SK-N-SH (cell line): Measurements from ENCODE around the gene RAET1E. TPM values are rescaled to one million over a fixed set of nuclear protein-coding genes. Genes with fewer than 3 reads are reported as not detected.

ENCODE experiments used
- CTCF ChIA-PET: fragments of 300-600, 350-600 bp; formaldehyde crosslinking; extraction: SDS; loops from one replicate; lab custom pipeline; 2021; lab: Yijun Ruan, JAX
- POLR2A ChIA-PET: fragments of 350-600 bp; sonication (Branson Sonifier 250); formaldehyde crosslinking; extraction: SDS; loops from one replicate; lab custom pipeline; 2020; ENCODE audit warnings: antibody characterized with exemption, inconsistent platforms; lab: Yijun Ruan, JAX
- DNase-seq: peaks from one replicate; pipeline ENCODE4 v3.0.0; 2012
- H2AFZ ChIP-seq: fragments of 200-600 bp; sonication (generic); 2 replicates; pipeline ENCODE4 v1.8.1; 2016; ENCODE audit warnings: antibody characterized with exemption, mild to moderate bottlenecking, low read depth
- H3F3A ChIP-seq: fragments of 200-600 bp; sonication (generic); replicated peaks from 2 replicates; pipeline ENCODE3; 2016; ENCODE audit warnings: antibody characterized with exemption, mild to moderate bottlenecking; ENCODE audit not compliant: insufficient read depth
- H3K27ac ChIP-seq, 2 experiments: fragments of 200-500 bp in 1 of 2; fragments of 200-600 bp in 1 of 2; sonication (Bioruptor generic) in 1 of 2; sonication (generic), shearing (Covaris generic) in 1 of 2; 2 replicates each; pipeline versions ENCODE4 v1.5.1 to v1.6.1; 2014 to 2016; ENCODE audit warnings: low read depth in 2 of 2, inconsistent platforms in 1 of 2, low read length in 1 of 2, mild to moderate bottlenecking in 1 of 2, mixed read lengths in 1 of 2
- H3K27me3 ChIP-seq: fragments of 200-600 bp; sonication (generic), shearing (Covaris generic); 2 replicates; pipeline ENCODE4 v1.6.1; 2016; ENCODE audit warnings: mixed run types; ENCODE audit not compliant: insufficient read depth
- H3K36me3 ChIP-seq, 2 experiments: fragments of 200-500 bp in 1 of 2; fragments of 200-600 bp in 1 of 2; sonication (Bioruptor generic) in 1 of 2; sonication (generic) in 1 of 2; replicated peaks in 1 of 2; 2 replicates each; pipeline versions ENCODE3 to v1.5.1; 2014 to 2016; ENCODE audit warnings: low read length in 1 of 2, mild to moderate bottlenecking in 1 of 2; ENCODE audit not compliant: insufficient read depth in 2 of 2, control insufficient read depth in 1 of 2
- H3K4me1 ChIP-seq, 2 experiments: fragments of 200-500 bp in 1 of 2; fragments of 200-600 bp in 1 of 2; sonication (Bioruptor generic) in 1 of 2; sonication (generic), shearing (Covaris generic) in 1 of 2; 2 replicates each; pipeline versions ENCODE4 v1.5.1 to v1.6.1; 2014 to 2016; ENCODE audit warnings: low read depth in 1 of 2, low read length in 1 of 2, mixed run types in 1 of 2; ENCODE audit not compliant: insufficient read depth in 2 of 2, control insufficient read depth in 1 of 2
- H3K4me2 ChIP-seq: fragments of 200-600 bp; sonication (generic), shearing (Covaris generic); 2 replicates; pipeline ENCODE4 v1.6.1; 2017; ENCODE audit warnings: mixed run types
- H3K4me3 ChIP-seq, 2 experiments: fragments of 200-500 bp in 1 of 2; fragments of 200-600 bp in 1 of 2; sonication (Bioruptor generic) in 1 of 2; sonication (generic), shearing (Covaris generic) in 1 of 2; 2 replicates each; pipeline versions ENCODE4 v1.5.1 to v1.8.1; 2014 to 2016; ENCODE audit warnings: low read depth in 2 of 2, inconsistent platforms in 1 of 2, low read length in 1 of 2, mild to moderate bottlenecking in 1 of 2, mixed read lengths in 1 of 2, moderate library complexity in 1 of 2
- H3K79me2 ChIP-seq: fragments of 200-600 bp; sonication (generic); 2 replicates; pipeline ENCODE4 v1.8.1; 2017; ENCODE audit warnings: mild to moderate bottlenecking; ENCODE audit not compliant: insufficient read depth
- H3K9ac ChIP-seq: fragments of 200-600 bp; sonication (generic); 2 replicates; pipeline ENCODE4 v1.6.1; 2017; ENCODE audit warnings: mixed run types
- H3K9me2 ChIP-seq: fragments of 200-600 bp; sonication (generic); 2 replicates; pipeline ENCODE4 v1.6.1; 2017; ENCODE audit warnings: mixed run types
- H3K9me3 ChIP-seq: fragments of 200-600 bp; sonication (generic); 2 replicates; pipeline ENCODE4 v1.6.1; 2017; ENCODE audit warnings: mixed run types, mild to moderate bottlenecking, moderate library complexity
- H4K20me1 ChIP-seq: fragments of 200-600 bp; sonication (generic); 2 replicates; pipeline ENCODE4 v1.6.1; 2017; ENCODE audit warnings: mild to moderate bottlenecking, mixed run types; ENCODE audit not compliant: insufficient read depth
- EP300 ChIP-seq, 2 experiments: IDR thresholded peaks; 2 replicates each; pipeline versions ENCODE4 v1.4.0 to v1.6.1; 2012; ENCODE audit warnings: borderline replicate concordance in 1 of 2, low read depth in 1 of 2, low read length in 1 of 2
- EZH2phosphoT487 ChIP-seq: fragments of 200-600 bp; sonication (generic); IDR thresholded peaks from 2 replicates; pipeline ENCODE4 v1.6.1; 2017; ENCODE audit warnings: low read depth, mixed run types, mild to moderate bottlenecking, antibody characterized with exemption, moderate library complexity, borderline replicate concordance
- FOSL2 ChIP-seq: IDR thresholded peaks from 2 replicates; pipeline ENCODE4 v1.4.0; 2012; ENCODE audit warnings: low read depth, mild to moderate bottlenecking, moderate library complexity, borderline replicate concordance
- FOXJ3 ChIP-seq: sonication (generic); formaldehyde crosslinking; IDR thresholded peaks from 2 replicates; pipeline ENCODE4 v1.5.1; 2020; ENCODE audit warnings: mild to moderate bottlenecking, missing genetic modification reagents
- FOXM1 ChIP-seq: IDR thresholded peaks from 2 replicates; pipeline ENCODE4 v1.4.0; 2012; ENCODE audit warnings: low read depth, mild to moderate bottlenecking
- GABPA ChIP-seq: IDR thresholded peaks from 2 replicates; pipeline ENCODE4 v1.4.0; 2012; ENCODE audit warnings: low read depth, mild to moderate bottlenecking
- GATA2 ChIP-seq: sonication (generic); formaldehyde crosslinking; IDR thresholded peaks from 2 replicates; pipeline ENCODE4 v1.5.0; 2020; ENCODE audit warnings: mild to moderate bottlenecking, missing genetic modification reagents
- MXI1 ChIP-seq: IDR thresholded peaks from 2 replicates; pipeline ENCODE4 v1.6.1; 2012; ENCODE audit warnings: mild to moderate bottlenecking, low read depth, low read length, improper control_type of control experiment
- POLR2AphosphoS5 ChIP-seq: IDR thresholded peaks from 2 replicates; pipeline ENCODE4 v1.6.1; 2012; ENCODE audit warnings: low read depth, low read length
- RAD21 ChIP-seq: IDR thresholded peaks from 2 replicates; pipeline ENCODE4 v1.6.1; 2012; ENCODE audit warnings: mild to moderate bottlenecking, low read length
- RCOR1 ChIP-seq: fragments of 150-350 bp; IDR thresholded peaks from 2 replicates; pipeline ENCODE4 v1.6.1; 2017; ENCODE audit warnings: antibody characterized with exemption, low read length
- RXRA ChIP-seq: IDR thresholded peaks from 2 replicates; pipeline ENCODE4 v1.4.0; 2012; ENCODE audit warnings: low read depth, mild to moderate bottlenecking, borderline replicate concordance
- SIN3A ChIP-seq: IDR thresholded peaks from 2 replicates; pipeline ENCODE4 v1.6.1; 2012; ENCODE audit warnings: low read depth, mild to moderate bottlenecking, low read length, moderate library complexity, borderline replicate concordance
- TAF1 ChIP-seq: IDR thresholded peaks from 2 replicates; pipeline ENCODE4 v1.6.1; 2012; ENCODE audit warnings: low read depth, mild to moderate bottlenecking, low read length, moderate library complexity, borderline replicate concordance
- YY1 ChIP-seq: IDR thresholded peaks from 2 replicates; pipeline ENCODE4 v1.4.0; 2012; ENCODE audit warnings: low read depth, mild to moderate bottlenecking
- WGBS: methylation state at CpG from one replicate; pipeline ENCODE4 v1.1.6; 2017; ENCODE audit warnings: low lambda C conversion rate; 5-methylcytosine and 5-hydroxymethylcytosine counted together
- polyA plus RNA-seq, 3 experiments: library from polyadenylated mRNA; depleted of rRNA; stranded (reverse); fragments of >200 nt; gene quantifications; 2 replicates each; pipeline ENCODE4 v1.2.3, GENCODE V29; 2012
- TF ChIP-seq, protein P1 (sequence below): IDR thresholded peaks from 2 replicates; pipeline ENCODE4 v1.4.0; 2012; ENCODE audit warnings: low read depth, borderline replicate concordance
- TF ChIP-seq, protein P2 (sequence below): IDR thresholded peaks from 2 replicates; pipeline ENCODE4; 2012
- TF ChIP-seq, protein P3 (sequence below): fragments of 150-350 bp; IDR thresholded peaks from 2 replicates; pipeline ENCODE4 v1.6.1; 2017; ENCODE audit warnings: antibody characterized with exemption, low read length, low read depth, borderline replicate concordance
- TF ChIP-seq, protein P4 (sequence below): IDR thresholded peaks from 2 replicates; pipeline ENCODE4 v1.4.0; 2012; ENCODE audit warnings: low read depth

The RAET1E gene
- polyA plus RNA-seq, 1 of the 3 experiments (the other 2 are of a cell fraction), result 0.15 TPM

DNA sequence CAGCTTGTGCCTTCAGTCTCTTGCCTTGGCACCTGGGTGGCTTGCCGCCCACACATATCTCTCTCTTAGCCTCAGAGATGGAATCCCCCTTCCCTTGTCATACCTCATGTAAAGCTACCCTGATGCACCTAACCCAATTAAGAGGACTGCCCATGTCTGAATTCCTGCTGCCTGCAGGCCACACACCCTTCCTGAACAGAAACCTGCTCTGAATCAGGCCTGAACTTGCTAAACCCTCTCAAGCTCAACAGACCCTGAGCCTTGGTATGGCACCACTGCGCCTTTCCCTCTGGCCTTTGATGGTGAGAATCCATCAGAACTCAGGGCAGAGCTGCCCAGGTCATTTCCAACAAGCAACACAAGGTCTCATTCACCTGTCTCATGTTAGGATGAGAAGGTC is 19.8 kb upstream of the RAET1E start (continued):
- TF ChIP-seq RXRA, result no peak
- TF ChIP-seq TAF1, result no peak

DNA sequence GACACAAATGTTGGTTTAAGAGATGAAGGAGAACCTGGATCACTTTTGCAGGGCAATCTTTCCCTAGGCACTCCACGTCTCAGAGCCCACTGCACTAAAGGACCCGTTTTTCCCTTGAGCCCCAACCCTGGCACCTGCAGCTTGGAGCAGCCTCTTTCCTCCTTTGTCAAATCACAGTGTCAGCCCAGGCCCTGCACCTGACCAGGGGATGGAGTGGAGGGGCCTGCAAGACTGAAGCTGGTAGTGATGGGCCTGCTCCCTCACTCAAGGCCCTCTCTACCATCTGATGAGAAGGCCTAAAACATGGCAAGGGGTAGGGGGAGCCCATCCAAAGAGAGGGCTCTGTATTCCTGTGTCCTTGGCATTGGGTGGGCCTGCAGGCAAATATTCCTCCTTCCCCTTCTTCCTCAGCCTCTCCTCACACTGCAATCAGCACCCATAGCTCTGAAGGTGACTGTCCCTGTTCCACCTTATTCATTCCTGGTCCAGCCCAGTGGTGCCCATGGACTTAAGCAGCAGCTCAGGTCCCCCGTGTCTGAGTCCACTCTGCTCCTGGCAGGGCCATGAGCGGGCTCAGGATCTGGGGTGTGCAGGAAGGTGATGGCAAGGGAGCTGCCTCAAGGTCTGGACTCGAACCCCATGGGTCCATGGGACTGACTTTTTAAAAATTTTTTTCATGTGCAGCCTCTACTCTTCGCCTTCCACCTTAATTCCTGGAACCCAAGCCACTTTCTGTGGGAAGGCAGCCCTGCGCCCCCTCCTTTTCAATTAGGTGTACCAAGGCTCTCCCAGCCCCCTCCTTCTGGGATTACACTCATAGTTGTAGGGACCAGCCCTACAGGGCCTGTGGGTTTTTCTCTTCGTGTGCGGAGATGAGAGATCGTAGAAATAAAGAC is 18.3 kb upstream of the RAET1E start:
- no peaks in the 10 kb centered on the region for H3K9me2 ChIP-seq
- no peak for TF ChIP-seq EP300 (IDR thresholded peaks at IDR 0.05; ENCODE audit: borderline replicate concordance in 1 of 2, low read depth in 1 of 2, low read length in 1 of 2)
- TF ChIP-seq, protein P1, sequence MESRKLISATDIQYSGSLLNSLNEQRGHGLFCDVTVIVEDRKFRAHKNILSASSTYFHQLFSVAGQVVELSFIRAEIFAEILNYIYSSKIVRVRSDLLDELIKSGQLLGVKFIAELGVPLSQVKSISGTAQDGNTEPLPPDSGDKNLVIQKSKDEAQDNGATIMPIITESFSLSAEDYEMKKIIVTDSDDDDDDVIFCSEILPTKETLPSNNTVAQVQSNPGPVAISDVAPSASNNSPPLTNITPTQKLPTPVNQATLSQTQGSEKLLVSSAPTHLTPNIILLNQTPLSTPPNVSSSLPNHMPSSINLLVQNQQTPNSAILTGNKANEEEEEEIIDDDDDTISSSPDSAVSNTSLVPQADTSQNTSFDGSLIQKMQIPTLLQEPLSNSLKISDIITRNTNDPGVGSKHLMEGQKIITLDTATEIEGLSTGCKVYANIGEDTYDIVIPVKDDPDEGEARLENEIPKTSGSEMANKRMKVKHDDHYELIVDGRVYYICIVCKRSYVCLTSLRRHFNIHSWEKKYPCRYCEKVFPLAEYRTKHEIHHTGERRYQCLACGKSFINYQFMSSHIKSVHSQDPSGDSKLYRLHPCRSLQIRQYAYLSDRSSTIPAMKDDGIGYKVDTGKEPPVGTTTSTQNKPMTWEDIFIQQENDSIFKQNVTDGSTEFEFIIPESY, result no peak
- no peak for TF ChIP-seq RCOR1
- no peak for TF ChIP-seq EZH2phosphoT487
- TF ChIP-seq YY1, result no peak
- TF ChIP-seq, protein P2, sequence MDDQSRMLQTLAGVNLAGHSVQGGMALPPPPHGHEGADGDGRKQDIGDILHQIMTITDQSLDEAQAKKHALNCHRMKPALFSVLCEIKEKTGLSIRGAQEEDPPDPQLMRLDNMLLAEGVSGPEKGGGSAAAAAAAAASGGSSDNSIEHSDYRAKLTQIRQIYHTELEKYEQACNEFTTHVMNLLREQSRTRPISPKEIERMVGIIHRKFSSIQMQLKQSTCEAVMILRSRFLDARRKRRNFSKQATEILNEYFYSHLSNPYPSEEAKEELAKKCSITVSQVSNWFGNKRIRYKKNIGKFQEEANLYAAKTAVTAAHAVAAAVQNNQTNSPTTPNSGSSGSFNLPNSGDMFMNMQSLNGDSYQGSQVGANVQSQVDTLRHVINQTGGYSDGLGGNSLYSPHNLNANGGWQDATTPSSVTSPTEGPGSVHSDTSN, result no peak
- TF ChIP-seq RAD21, result no peak
- no peak for TF ChIP-seq GATA2
- TF ChIP-seq FOSL2, result no peak
- TF ChIP-seq FOXJ3 (CRISPR knock-in tag), result no peak
- TF ChIP-seq, protein P3, sequence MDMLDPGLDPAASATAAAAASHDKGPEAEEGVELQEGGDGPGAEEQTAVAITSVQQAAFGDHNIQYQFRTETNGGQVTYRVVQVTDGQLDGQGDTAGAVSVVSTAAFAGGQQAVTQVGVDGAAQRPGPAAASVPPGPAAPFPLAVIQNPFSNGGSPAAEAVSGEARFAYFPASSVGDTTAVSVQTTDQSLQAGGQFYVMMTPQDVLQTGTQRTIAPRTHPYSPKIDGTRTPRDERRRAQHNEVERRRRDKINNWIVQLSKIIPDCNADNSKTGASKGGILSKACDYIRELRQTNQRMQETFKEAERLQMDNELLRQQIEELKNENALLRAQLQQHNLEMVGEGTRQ, result no peak
- no peak for TF ChIP-seq MXI1
- TF ChIP-seq, protein P4, sequence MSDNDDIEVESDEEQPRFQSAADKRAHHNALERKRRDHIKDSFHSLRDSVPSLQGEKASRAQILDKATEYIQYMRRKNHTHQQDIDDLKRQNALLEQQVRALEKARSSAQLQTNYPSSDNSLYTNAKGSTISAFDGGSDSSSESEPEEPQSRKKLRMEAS, result no peak
- TF ChIP-seq POLR2AphosphoS5, result no peak
- no peak for TF ChIP-seq GABPA
- no peak for TF ChIP-seq FOXM1
- no peak for TF ChIP-seq SIN3A
- TF ChIP-seq, all 33 proteins: peak for 0
- Histone ChIP-seq H3K9ac (no peak overlapping the region), H3K4me3 (no peak overlapping the region), H3K27me3 (no peaks in the 10 kb centered on the region), H3K79me2 (no peaks in the 10 kb centered on the region), H4K20me1 (no peaks in the 10 kb centered on the region), H3K4me2 (no peak overlapping the region), H3K27ac (no peak overlapping the region), H3F3A (no peaks in the 10 kb centered on the region), H3K4me1 (no peaks in the 10 kb centered on the region), H3K9me3 (no peaks in the 10 kb centered on the region), H2AFZ (no peak overlapping the region), H3K36me3 (no peaks in the 10 kb centered on the region)
- ChIA-PET POLR2A (no interaction called here), CTCF (interaction anchor here (0.6 to 1.4 kb wide), 2 partner anchors 10 to 24 kb away, joined by 3 to 4 read pairs; no protein-coding TSS in a partner anchor)
- WGBS, result 65% methylated on average over 10 of the region's 10 CpGs
- DNase-seq, result no peak
